ENCODE data around the gene B3GALNT2. TPM values are rescaled to one million over a fixed set of nuclear protein-coding genes. Genes with fewer than 3 reads are reported as not detected.
"Not testable (repeated sequence)": the region's sequence is repeated elsewhere in the genome, so short reads cannot be mapped to it uniquely, and the experiment has no call there.

B3GALNT2 gene
- polyA plus RNA-seq, 1 donor (not counting 4 experiments of a cell fraction or from before 2014, with no cell fraction given) = 30.5 TPM

DNA sequence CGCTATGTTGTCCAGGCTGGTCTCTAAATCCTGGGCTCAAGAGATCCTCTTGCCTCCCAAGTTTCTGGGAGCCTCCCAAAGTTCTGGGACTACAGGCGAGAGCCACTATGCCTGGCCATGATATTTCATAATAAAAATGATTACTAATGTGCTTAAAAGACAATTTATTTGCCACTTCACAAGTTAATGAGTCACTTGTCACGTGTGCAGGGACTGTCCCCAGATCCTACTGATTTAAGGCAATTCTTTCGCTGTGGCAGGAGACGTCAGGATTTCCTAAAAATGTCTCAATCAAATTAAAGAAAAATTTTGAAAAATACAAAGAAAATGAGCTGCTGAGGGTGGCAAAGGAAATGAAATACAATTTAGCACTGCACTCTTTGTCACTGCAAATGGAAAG lies 43.5 kb downstream of the B3GALNT2 start:
- Histone ChIP-seq H2AFZ (ENCODE audit: control insufficient read depth, low read length) (no peak overlapping the region), H3K4me1 (ENCODE audit: control insufficient read depth, extremely low read depth, insufficient read depth, low read length) (no peaks in the 10 kb centered on the region), H3K36me3 (ENCODE audit: control insufficient read depth in 2 of 2, extremely low read depth in 1 of 2, insufficient read depth in 2 of 2, low read length in 2 of 2) (peaks cover 2 to 8% of the 10 kb centered on the region in 2 experiments), H3K9me3 (ENCODE audit: control insufficient read depth, low read depth, low read length) (no peaks in the 10 kb centered on the region), H3K27me3 (ENCODE audit: control insufficient read depth, extremely low read depth, insufficient read depth, low read length) (no peaks in the 10 kb centered on the region), H3K9ac (ENCODE audit: control insufficient read depth, extremely low read depth, insufficient read depth, low read length) (no peak overlapping the region), H3K4me2 (ENCODE audit: control insufficient read depth, extremely low read depth, insufficient read depth, low read depth, low read length) (no peak overlapping the region), H4K20me1 (ENCODE audit: control insufficient read depth, extremely low read depth, insufficient read depth, low read length) (no peaks in the 10 kb centered on the region), H3K4me3 (ENCODE audit: control insufficient read depth in 2 of 3, extremely low read depth in 1 of 3, insufficient read depth in 2 of 3, low read depth in 1 of 3, low read length in 3 of 3) (no peak overlapping the region), H3K79me2 (ENCODE audit: control insufficient read depth, insufficient read depth, low read length) (no peaks in the 10 kb centered on the region), H3K9me1 (ENCODE audit: control insufficient read depth, extremely low read depth, insufficient read depth, low read length) (no peaks in the 10 kb centered on the region), H3K27ac (ENCODE audit: control insufficient read depth, insufficient read depth, low read length) (no peak overlapping the region)
- TF ChIP-seq EZH2 (IDR thresholded peaks at IDR 0.05; ENCODE audit: low read length) = no peak
- TF ChIP-seq, protein P1, sequence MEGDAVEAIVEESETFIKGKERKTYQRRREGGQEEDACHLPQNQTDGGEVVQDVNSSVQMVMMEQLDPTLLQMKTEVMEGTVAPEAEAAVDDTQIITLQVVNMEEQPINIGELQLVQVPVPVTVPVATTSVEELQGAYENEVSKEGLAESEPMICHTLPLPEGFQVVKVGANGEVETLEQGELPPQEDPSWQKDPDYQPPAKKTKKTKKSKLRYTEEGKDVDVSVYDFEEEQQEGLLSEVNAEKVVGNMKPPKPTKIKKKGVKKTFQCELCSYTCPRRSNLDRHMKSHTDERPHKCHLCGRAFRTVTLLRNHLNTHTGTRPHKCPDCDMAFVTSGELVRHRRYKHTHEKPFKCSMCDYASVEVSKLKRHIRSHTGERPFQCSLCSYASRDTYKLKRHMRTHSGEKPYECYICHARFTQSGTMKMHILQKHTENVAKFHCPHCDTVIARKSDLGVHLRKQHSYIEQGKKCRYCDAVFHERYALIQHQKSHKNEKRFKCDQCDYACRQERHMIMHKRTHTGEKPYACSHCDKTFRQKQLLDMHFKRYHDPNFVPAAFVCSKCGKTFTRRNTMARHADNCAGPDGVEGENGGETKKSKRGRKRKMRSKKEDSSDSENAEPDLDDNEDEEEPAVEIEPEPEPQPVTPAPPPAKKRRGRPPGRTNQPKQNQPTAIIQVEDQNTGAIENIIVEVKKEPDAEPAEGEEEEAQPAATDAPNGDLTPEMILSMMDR (optimal IDR thresholded peaks at IDR 0.05 in 1 of 3, IDR thresholded peaks at IDR 0.05 in 1 of 3, conservative IDR thresholded peaks at IDR 0.05 in 1 of 3; ENCODE audit: extremely low read depth in 1 of 3, insufficient read depth in 2 of 3, low read length in 3 of 3) = no peak
- FAIRE-seq (no peak), DNase-seq (ENCODE audit: low read depth, low spot score) (no peak)
- dilution Hi-C loops (cut with MboI; ENCODE audit: extremely low pct_ligation_motif_present, low sequenced_read_pairs) = no loop called here

DNA sequence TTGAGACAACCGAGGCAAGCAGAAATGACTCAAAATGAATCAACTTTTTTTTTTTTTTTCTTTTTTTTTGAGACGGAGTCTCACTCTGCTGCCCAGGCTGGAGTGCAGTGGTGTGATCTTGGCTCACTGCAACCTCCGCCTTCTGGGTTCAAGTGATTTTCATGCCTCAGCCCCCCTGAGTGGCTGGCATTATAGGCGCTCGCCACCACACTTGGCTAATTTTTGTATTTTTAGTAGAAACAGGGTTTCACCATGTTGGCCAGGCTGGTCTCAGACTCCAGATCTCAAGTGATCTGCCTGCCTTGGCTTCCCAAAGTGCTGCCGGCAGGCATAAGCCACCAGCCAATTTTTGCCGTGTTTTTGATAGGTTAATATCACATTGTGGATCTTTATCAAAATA lies 46.4 kb downstream of the B3GALNT2 start:
- DNase-seq (ENCODE audit: low read depth, low spot score); H3K4me1 ChIP-seq (ENCODE audit: control insufficient read depth, extremely low read depth, insufficient read depth, low read length); H3K79me2 ChIP-seq (ENCODE audit: control insufficient read depth, insufficient read depth, low read length); H3K9me3 ChIP-seq (ENCODE audit: control insufficient read depth, low read depth, low read length); H2AFZ ChIP-seq (ENCODE audit: control insufficient read depth, low read length); H4K20me1 ChIP-seq (ENCODE audit: control insufficient read depth, extremely low read depth, insufficient read depth, low read length); H3K9ac ChIP-seq (ENCODE audit: control insufficient read depth, extremely low read depth, insufficient read depth, low read length); FAIRE-seq; H3K27ac ChIP-seq (ENCODE audit: control insufficient read depth, insufficient read depth, low read length); H3K4me3 ChIP-seq (ENCODE audit: control insufficient read depth in 2 of 3, extremely low read depth in 1 of 3, insufficient read depth in 2 of 3, low read depth in 1 of 3, low read length in 3 of 3); H3K36me3 ChIP-seq (ENCODE audit: control insufficient read depth in 2 of 2, extremely low read depth in 1 of 2, insufficient read depth in 2 of 2, low read length in 2 of 2); dilution Hi-C loops (cut with MboI; ENCODE audit: extremely low pct_ligation_motif_present, low sequenced_read_pairs); H3K9me1 ChIP-seq (ENCODE audit: control insufficient read depth, extremely low read depth, insufficient read depth, low read length); H3K4me2 ChIP-seq (ENCODE audit: control insufficient read depth, extremely low read depth, insufficient read depth, low read depth, low read length); H3K27me3 ChIP-seq (ENCODE audit: control insufficient read depth, extremely low read depth, insufficient read depth, low read length): not testable (repeated sequence)

DNA sequence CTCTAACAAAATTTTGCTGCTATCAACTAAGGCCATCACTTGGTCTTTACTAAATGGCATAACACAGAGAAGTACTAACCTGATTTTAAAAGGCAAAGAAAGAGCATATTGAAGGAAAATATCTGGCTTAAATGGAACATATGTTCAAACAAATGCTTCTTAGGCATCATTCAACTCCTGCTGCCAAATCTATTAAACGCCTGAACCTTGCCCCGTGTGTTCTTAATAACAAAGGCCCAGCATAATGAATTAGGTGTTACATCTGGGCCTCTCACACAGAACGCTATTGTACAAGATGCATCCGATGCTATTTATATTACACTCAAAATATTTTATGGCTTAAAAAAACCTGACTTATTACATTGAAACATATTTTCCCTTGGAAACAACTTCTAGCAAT lies 48.4 kb downstream of the B3GALNT2 start:
- no peaks in the 10 kb centered on the region for H3K9me1 ChIP-seq (ENCODE audit: control insufficient read depth, extremely low read depth, insufficient read depth, low read length)
- dilution Hi-C loops (cut with MboI; ENCODE audit: extremely low pct_ligation_motif_present, low sequenced_read_pairs) = no loop called here
- H3K9ac ChIP-seq (ENCODE audit: control insufficient read depth, extremely low read depth, insufficient read depth, low read length) = no peak overlapping the region
- H3K27me3 ChIP-seq (ENCODE audit: control insufficient read depth, extremely low read depth, insufficient read depth, low read length) = no peaks in the 10 kb centered on the region
- H3K4me1 ChIP-seq (ENCODE audit: control insufficient read depth, extremely low read depth, insufficient read depth, low read length) = no peaks in the 10 kb centered on the region
- DNase-seq (ENCODE audit: low read depth, low spot score) (no peak), FAIRE-seq (no peak)
- TF ChIP-seq, protein P1 (optimal IDR thresholded peaks at IDR 0.05 in 1 of 3, IDR thresholded peaks at IDR 0.05 in 1 of 3, conservative IDR thresholded peaks at IDR 0.05 in 1 of 3; ENCODE audit: extremely low read depth in 1 of 3, insufficient read depth in 2 of 3, low read length in 3 of 3) = no peak
- no peak for TF ChIP-seq EZH2 (IDR thresholded peaks at IDR 0.05; ENCODE audit: low read length)
- no peaks in the 10 kb centered on the region for H3K79me2 ChIP-seq (ENCODE audit: control insufficient read depth, insufficient read depth, low read length)
- H4K20me1 ChIP-seq (ENCODE audit: control insufficient read depth, extremely low read depth, insufficient read depth, low read length) = no peaks in the 10 kb centered on the region
- peaks cover 0 to 12% of the 10 kb centered on the region in 2 experiments for H3K36me3 ChIP-seq (ENCODE audit: control insufficient read depth in 2 of 2, extremely low read depth in 1 of 2, insufficient read depth in 2 of 2, low read length in 2 of 2)
- H3K4me3 ChIP-seq (ENCODE audit: control insufficient read depth in 2 of 3, extremely low read depth in 1 of 3, insufficient read depth in 2 of 3, low read depth in 1 of 3, low read length in 3 of 3) = no peak overlapping the region
- no peak overlapping the region for H2AFZ ChIP-seq (ENCODE audit: control insufficient read depth, low read length)
- H3K9me3 ChIP-seq (ENCODE audit: control insufficient read depth, low read depth, low read length) = no peaks in the 10 kb centered on the region
- H3K4me2 ChIP-seq (ENCODE audit: control insufficient read depth, extremely low read depth, insufficient read depth, low read depth, low read length) = no peak overlapping the region
- H3K27ac ChIP-seq (ENCODE audit: control insufficient read depth, insufficient read depth, low read length) = no peak overlapping the region
